HFFc6 (cell line): ENCODE data around the gene CAST. TPM values are rescaled to one million over a fixed set of nuclear protein-coding genes. Genes with fewer than 3 reads are reported as not detected.

Source experiments
- DNase-seq: peaks from one replicate; pipeline ENCODE4 v3.0.0-alpha.2; 2018
- H3K27ac Mint-ChIP-seq: 2 replicates; pipeline ENCODE4 v1.8.0; 2020; ENCODE audit warnings: mild to moderate bottlenecking, mixed read lengths
- H3K27me3 Mint-ChIP-seq: 2 replicates; pipeline ENCODE4 v1.8.0; 2021; ENCODE audit warnings: mild to moderate bottlenecking, moderate library complexity, mixed read lengths; ENCODE audit not compliant: insufficient read depth
- H3K36me3 Mint-ChIP-seq: 2 replicates; pipeline ENCODE4 v1.8.0; 2021; ENCODE audit warnings: low read depth, mixed read lengths
- H3K4me1 Mint-ChIP-seq: 2 replicates; pipeline ENCODE4 v1.8.0; 2020; ENCODE audit warnings: low read depth, mixed read lengths
- H3K4me3 Mint-ChIP-seq: 2 replicates; pipeline ENCODE4 v1.8.0; 2020; ENCODE audit warnings: mild to moderate bottlenecking, moderate library complexity, mixed read lengths
- H3K9me3 Mint-ChIP-seq: 2 replicates; pipeline ENCODE4 v1.8.0; 2020; ENCODE audit warnings: mild to moderate bottlenecking, mixed read lengths
- total RNA-seq, 6 experiments: library from RNA; stranded (reverse); fragmentation: NEBNext Ultra II Directional; extraction: Animal tissue kit (Norgen Biotek cat#: 25700); gene quantifications; 2 replicates in 1 of 6; 3 replicates in 5 of 6; pipeline ENCODE4 v1.2.3, GENCODE V29; 2021
- TF ChIP-seq, protein P1 (sequence below): fragments of 200-600 bp; sonication (generic); IDR thresholded peaks from 2 replicates; pipeline ENCODE4 v1.5.0; 2021; ENCODE audit warnings: antibody characterized with exemption, mild to moderate bottlenecking

The CAST gene
- total RNA-seq, 6 experiments from 2014 or later, result 274 to 342 (median 322) TPM

DNA sequence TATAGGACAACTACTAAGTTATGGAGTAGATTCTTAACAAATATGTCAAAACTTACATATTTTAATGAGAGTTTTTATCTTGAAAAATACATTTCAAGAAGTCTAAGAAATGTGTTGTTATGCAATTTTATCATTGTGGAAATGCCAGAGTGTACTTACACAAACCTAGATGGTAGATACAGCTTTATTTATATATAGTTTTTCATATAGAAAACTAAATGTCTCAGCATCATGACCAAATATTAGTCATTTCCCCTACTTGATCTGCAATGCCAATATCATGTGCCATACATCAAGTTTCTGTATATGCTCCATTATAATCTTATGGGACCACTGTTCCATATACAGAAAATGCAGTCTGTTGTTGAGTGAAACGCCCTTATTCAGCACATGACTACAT lies 28.7 kb downstream of the CAST start:
- Mint-ChIP-seq H3K36me3 (peaks cover 25% of the 10 kb centered on the region), H3K4me3 (no peak overlapping the region), H3K4me1 (peaks cover 64% of the 10 kb centered on the region), H3K9me3 (no peaks in the 10 kb centered on the region), H3K27me3 (no peaks in the 10 kb centered on the region; the same call in 1 of the 2 replicates), H3K27ac (peak overlapping the region; percentile 88)
- TF ChIP-seq, protein P1, sequence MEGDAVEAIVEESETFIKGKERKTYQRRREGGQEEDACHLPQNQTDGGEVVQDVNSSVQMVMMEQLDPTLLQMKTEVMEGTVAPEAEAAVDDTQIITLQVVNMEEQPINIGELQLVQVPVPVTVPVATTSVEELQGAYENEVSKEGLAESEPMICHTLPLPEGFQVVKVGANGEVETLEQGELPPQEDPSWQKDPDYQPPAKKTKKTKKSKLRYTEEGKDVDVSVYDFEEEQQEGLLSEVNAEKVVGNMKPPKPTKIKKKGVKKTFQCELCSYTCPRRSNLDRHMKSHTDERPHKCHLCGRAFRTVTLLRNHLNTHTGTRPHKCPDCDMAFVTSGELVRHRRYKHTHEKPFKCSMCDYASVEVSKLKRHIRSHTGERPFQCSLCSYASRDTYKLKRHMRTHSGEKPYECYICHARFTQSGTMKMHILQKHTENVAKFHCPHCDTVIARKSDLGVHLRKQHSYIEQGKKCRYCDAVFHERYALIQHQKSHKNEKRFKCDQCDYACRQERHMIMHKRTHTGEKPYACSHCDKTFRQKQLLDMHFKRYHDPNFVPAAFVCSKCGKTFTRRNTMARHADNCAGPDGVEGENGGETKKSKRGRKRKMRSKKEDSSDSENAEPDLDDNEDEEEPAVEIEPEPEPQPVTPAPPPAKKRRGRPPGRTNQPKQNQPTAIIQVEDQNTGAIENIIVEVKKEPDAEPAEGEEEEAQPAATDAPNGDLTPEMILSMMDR, result no peak
- no peak for DNase-seq

GRCh38 chr5:96691503-96692303 lies 29.5 kb downstream of the CAST start:
- Mint-ChIP-seq H3K4me1 (peaks cover 56% of the 10 kb centered on the region), H3K36me3 (peaks cover 22% of the 10 kb centered on the region), H3K4me3 (peak overlapping the region; percentile 35; the same call in 1 of the 2 replicates), H3K9me3 (no peaks in the 10 kb centered on the region), H3K27ac (peak overlapping the region; percentile 88), H3K27me3 (no peaks in the 10 kb centered on the region)
- peak; percentile 57 for DNase-seq
- TF ChIP-seq, protein P1, result no peak

GRCh38 chr5:96692441-96692840 lies 30.3 kb downstream of the CAST start:
- Mint-ChIP-seq H3K9me3 (no peaks in the 10 kb centered on the region), H3K27ac (peak overlapping the region; percentile 88), H3K4me1 (peaks cover 51% of the 10 kb centered on the region)

DNA sequence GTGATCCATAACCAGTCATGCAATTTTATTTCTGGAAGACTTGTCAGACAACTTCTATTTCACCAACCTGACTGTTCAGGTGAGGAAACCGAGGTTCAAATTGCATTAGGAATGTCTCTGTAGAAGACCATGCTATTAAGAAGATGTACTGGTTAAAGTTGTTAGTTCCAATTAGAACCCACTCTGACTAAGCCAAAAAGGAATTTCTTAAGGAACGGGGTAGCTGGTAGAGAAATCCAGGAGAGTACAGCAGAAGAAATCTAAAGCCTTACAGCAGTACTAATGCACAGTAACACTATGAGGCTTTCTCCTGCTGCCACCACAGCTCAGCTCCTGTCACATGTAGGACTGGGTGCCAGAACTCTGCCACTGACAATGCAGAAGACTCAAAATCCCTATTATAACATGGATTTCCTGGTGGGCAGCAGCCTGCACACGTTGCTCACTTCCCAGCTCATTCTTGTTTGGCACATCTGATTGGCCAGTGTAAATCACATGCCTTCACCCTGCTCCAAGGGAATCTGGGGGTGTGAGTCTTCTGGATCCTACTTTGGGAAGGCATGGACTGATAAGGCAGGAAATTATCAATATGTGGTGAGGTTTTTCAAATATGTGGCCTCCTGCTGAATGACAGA lies 37.1 kb downstream of the CAST start:
- Mint-ChIP-seq H3K4me1 (peaks cover 67% of the 10 kb centered on the region), H3K36me3 (peaks cover 19% of the 10 kb centered on the region), H3K9me3 (no peaks in the 10 kb centered on the region), H3K27me3 (no peaks in the 10 kb centered on the region; the same call in 1 of the 2 replicates), H3K4me3 (0 out of 2 replicates have a peak overlapping the region, but pooled peaks have one; percentile 0), H3K27ac (peak overlapping the region; percentile 93)
- peak; percentile 34 for DNase-seq
- TF ChIP-seq, protein P1, result no peak

More at GRCh38 chr5:96692441-96692840, 30.3 kb downstream of the CAST start:
- peaks cover 26% of the 10 kb centered on the region for H3K36me3 Mint-ChIP-seq
- peak; percentile 49 for DNase-seq
- H3K27me3 Mint-ChIP-seq, result no peaks in the 10 kb centered on the region
- TF ChIP-seq, protein P1, result no peak
- H3K4me3 Mint-ChIP-seq, result peak overlapping the region; percentile 25; the same call in 1 of the 2 replicates

GRCh38 chr5:96702503-96703383 lies 40.6 kb downstream of the CAST start:
- TF ChIP-seq, protein P1, result no peak

More at GRCh38 chr5:96702503-96703383, 40.6 kb downstream of the CAST start:
- no peaks in the 10 kb centered on the region for H3K9me3 Mint-ChIP-seq
- peak overlapping the region; percentile 90 for H3K4me3 Mint-ChIP-seq
- H3K36me3 Mint-ChIP-seq, result peaks cover 8% of the 10 kb centered on the region
- H3K27ac Mint-ChIP-seq, result peak overlapping the region; percentile 96
- H3K4me1 Mint-ChIP-seq, result peaks cover 85% of the 10 kb centered on the region
- DNase-seq, result peak; percentile 95
- H3K27me3 Mint-ChIP-seq, result no peaks in the 10 kb centered on the region; the same call in 1 of the 2 replicates
